Kidney glomerular epithelial cell (primary cell): ENCODE measurements around the gene GTPBP6.

Experiments
- DNase-seq: peaks from one replicate; lab custom pipeline; 2025; lab: John Stamatoyannopoulos, UW

The GTPBP6 gene, protein sequence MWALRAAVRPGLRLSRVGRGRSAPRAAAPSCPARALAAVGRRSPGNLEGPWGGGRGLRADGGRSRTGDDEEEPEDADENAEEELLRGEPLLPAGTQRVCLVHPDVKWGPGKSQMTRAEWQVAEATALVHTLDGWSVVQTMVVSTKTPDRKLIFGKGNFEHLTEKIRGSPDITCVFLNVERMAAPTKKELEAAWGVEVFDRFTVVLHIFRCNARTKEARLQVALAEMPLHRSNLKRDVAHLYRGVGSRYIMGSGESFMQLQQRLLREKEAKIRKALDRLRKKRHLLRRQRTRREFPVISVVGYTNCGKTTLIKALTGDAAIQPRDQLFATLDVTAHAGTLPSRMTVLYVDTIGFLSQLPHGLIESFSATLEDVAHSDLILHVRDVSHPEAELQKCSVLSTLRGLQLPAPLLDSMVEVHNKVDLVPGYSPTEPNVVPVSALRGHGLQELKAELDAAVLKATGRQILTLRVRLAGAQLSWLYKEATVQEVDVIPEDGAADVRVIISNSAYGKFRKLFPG

DNA sequence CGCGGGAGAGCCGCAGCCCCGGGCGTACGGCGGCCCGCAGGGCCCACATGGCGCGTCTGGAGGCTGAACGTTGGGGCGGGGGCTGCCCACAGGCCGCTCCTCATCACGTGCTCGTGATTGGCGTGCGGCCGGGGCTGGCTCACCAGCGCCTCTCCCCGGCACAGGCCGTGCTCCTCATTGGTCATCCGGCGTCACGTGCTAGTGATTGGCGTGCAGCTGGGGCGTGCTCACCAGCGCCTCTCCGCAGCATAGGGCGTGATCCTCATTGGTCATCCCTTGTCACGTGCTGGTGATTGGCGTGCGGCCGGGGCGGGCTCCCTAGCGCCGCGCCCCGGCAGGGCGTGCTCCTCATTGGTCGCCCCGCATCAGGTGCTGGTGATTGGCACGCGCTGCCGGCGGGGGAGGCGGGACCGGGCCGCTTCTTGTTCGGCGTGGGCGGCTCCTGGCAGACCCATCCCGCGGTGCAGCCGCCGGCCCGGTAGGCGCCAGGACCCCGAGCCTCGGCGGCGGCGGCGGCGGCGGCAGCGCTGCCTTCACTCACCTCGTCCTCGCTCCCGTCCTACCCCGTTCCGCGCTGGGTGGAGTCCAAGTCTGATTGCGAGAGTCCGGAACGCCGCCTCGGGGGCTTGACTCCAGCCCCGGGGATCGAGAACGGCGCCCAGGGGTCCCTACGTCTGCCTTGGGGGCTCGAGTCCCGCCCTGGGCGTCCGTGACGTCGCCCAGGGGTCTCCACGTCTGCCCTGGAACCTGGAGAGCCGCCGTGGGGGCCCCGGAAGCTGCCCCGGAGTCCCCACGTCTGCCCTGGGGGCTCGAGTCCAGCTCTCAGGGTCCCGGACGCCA, at the start of gene GTPBP6:
Gene GTPBP6 (minus strand): TSS at position 58 of the 840 bp plus-strand sequence. CDS start 9 bp downstream, at position 49.
- no peak for DNase-seq

DNA sequence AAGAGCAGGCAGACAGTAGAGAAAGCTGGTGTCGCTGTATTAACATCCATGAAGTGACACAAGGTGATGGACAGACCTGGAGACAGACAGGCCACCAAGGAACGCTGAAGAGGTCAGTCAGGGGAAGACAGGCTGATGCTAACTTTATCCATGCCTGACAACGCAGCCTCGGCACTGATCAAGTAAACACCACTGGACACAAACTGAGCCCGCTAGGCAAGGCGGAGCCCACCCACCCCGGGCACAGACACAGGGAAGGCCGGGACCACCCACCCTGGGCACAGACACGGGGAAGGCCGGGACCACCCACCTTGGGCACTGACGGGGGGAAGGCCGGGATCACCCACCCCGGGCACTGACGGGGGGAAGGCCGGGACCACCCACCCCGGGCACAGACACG, 49.3 kb upstream of the GTPBP6 start:
- DNase-seq, result no peak

DNA sequence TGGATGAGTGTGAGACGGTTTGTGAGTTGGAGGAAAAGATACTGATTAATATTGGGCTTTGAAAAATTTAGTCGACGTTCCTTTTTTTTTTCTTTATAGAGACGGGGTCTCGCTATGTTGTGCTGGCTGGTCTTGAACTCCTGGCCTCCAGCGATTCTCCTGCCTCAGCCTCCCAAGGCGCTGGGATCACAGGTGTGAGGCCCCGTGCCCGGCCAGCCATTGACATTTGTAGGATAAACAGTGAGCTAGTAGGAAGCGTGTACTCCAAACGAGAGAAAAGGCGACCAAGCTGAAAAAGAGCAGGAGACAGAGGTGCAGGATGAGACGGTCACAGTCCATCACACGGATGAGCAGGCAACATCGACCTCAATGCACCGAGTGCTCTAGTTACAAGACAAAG, 48.8 kb upstream of the GTPBP6 start:
- no peak for DNase-seq

DNA sequence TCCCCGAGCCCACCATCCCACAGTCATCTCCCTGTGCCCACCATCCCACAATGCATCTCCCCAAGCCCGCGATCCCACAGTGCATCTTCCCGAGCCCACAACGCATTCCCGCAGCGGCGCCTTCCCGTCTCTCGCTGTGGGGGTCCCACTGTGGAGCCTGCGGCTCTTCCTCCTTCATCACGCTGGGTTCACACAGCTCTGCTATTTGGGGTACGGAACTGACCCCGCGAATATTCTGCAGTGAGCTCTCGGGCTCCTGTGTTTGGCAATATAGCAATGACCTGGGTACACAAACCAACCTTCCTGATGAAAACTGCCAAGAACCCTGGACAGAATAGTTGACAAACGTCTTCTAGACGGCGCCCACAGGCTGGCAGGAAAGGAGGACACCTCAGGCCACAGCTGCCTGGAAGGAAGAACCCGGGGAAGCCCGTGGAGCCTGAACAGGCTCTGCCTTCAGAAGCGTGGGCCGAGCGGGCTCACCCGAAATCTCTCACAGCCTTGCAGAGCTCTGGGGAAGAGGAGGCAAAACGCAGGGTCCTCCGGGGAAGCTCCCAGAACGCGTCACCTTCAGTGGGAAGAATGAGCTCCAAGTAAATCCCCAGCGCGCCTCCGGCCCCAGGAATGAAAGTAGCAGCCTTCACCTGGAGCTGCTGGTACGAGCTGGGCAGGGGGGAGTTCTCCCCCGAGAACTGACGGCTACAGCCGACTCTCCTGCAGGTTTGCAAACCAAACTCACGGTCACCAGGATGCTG, 45.2 kb upstream of the GTPBP6 start:
- DNase-seq, result no peak

DNA sequence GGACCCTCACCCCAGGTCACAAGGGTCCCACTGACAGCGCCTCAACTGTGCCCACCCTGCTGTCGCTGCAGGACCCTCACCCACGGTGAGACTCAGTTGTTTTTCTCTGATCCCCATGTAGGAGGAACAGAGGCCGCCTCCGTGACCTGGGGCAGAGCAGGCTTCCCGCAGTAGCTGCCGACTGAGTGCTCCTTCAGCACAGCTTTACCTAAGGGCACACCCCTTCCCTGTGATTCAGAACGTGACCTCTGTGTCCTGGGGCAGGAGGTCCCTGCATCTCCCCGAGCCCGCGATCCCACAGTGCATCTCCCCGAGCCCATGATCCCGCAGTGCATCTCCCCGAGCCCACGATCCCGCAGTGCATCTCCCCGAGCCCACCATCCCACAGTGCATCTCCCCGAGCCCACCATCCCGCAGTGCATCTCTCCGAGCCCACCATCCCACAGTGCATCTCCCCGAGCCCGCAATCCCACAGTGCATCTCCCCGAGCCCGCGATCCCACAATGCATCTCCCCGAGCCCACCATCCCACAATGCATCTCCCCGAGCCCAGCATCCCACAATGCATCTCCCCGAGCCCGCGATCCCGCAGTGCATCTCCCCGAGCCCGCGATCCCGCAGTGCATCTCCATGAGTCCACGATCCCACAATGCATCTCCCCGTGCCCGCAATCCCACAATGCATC, 44.5 kb upstream of the GTPBP6 start:
- no peak for DNase-seq

DNA sequence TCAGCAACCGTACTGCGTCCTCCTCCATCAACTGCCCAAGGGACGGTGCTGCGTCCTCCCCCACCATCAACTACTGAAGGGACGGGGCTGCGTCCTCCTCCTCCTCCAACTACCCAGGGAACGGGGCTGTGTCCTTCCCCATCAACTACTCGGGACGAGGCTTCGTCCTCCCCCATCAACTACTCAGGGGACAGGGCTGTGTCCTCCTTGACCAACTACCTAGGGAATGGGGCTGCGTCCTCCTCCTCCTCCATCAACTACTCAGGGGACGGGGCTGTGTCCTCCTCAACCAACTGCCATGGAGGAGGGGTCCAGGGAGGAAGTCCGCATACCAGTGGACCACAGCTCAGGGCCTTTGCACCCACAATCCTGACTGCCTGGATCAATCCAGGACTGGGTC, 43.8 kb upstream of the GTPBP6 start:
- no peak for DNase-seq

DNA sequence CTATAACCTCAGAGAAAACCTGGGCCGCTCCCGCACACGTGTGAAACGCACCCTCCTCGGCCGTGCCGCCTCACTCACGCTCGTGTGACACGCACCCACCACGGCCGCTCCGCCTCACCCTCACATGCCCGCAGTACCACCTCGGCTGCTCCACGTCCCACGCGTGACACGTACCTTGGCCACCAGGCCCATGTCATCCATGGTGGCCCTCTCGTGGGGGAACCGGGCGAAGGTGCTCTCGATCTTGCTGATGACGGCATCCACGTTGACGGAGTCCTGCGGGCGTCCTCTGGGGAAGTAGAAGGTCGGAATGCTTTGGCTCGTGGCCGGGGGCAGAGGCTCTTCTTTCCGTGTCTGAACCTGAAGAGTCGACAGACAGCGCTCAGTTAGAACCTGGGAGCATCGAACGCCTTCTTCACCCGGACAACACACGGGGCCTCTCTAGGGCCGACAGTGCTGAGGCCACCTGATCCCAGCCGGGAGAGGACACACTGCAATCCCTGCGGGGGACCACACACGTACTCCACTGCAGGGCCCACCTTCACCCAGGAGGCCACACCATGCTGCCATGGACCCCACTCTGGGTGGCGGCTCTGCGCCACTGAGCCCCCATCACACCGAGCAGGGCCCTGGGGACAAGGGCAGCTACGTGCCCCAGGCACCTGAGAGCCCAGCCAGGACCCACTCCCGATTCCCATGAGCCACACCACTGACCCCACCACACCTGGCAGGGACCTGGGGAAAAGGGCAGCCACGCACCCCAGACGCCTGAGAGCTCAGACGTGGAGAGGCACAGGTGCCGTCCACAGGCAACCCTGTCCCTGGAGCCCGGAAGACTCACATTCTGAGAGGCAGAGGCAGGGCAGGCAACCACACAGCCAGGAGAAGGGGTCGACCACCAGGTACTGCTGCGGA, 42.9 kb upstream of the GTPBP6 start:
- DNase-seq, result no peak

DNA sequence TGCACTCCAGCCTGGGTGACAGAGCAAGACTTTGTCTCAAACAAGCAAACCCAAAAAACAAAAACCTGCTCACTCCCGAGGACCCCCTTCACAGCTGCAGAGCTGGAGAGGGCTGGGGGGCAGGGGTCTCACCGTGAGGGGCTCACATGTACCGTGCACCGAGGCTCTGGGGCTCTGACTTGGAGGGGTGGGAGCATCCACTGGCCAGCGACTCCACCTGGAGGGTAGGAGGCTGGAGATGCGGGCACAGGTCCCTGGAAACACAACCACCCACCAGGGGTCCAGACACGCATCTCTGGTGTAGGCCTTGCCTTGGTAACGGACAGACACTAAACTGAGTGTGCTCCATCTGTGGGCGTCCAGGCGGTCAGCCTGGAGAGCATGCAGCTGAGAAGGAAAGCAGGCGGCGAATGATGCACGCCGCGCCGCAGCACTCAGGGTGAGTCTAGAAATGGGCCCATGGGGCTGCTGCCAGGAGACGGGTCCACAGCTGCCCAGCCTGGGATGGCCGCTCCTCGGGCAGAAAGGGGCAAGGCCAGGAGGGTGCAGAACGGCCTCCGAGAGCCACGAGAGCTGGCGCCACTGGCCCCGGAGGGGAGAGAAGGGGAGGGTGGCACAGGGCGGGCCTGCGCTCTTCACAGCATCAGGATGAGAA, 42.0 kb upstream of the GTPBP6 start:
- no peak for DNase-seq

DNA sequence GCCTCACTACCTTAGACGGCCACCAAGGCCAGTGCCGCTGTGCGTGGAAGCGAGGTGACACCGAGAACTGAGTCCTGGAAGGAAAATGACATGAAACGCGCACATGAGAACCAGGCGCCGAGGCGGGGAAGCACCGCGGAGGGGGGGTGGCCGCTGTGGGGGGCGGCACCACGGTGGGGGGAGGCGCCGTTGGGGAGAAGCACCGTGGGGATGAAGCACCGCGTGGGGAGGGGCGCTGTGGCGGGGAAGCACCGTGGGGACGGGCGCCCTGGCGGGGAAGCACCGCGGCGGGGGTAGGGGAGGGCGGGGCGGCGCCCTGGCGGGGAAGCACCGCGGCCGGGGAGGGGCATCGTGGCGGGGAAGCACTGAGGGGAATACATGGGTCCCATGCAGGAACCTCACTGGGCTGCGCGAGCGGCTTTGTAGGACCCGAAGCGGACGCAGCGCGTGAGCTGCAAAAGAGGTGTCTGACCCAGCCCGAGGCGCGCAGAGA, 40.1 kb upstream of the GTPBP6 start:
- DNase-seq, result no peak

DNA sequence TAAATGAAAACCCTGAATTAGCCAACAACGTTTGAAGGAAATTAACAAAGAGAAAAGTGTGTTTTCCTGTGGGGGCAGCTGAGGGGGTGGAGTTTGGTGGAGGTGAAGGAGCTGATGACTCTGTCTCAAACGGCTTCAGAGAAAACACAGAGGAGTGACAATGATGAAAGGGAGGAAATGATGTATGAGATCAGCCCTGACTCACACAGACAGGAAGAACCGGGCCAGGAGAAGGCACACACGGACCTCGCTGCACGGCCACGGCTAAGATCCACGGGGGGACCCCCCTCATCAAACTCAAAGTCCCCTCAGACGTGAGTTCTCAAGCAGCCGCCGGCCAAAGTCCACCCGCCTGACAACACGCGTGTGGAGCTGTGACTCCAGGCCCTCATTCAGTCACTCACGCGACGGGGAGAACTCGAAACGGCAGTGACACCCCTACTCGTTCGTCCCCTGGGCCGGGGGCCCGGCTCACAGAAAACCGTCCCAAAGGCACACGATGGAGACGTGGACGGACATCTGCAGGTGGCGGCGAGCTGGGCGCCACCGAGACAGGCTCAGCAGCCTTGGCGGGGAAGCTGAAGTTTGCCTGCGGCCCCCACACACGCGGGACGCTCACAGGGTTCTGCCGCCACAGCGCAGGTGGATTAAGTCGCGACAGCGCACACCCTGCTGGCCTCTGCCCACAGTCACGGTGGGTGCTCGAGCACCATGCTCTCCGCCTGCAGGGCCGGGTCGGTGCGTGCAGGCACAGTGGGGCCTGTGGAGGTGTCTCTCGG, 39.3 kb upstream of the GTPBP6 start:
- DNase-seq, result peak; percentile 26

DNA sequence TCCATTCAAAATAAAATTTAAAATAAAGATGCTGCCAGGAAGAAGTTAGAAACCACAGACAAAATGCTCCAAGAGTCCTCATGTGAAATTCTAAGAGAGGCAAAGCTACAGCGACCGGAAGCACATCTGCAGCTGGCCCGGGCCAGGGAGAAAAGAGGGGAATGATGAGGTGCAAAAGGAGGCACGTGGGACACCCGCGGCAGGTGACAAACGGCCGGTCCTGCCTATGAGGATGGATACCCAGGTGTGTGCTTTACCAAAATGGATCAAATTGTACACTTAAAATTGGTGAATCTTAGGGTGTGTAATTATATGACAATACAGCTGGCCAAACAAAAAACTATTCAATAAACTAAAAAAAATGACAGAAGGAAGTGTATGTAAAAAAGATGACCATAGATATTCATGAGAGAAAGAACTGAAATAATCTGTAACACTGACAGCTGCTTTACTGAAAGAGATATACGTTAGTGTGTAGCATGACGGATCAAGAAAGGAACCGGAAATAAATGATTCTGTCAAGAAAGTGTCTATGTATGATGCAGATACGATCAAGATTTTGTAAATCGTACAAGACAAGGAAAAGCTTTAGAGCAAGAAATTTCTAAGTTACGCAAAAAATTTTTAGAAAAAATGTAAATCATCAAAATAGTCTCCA, 38.6 kb upstream of the GTPBP6 start:
- no peak for DNase-seq

DNA sequence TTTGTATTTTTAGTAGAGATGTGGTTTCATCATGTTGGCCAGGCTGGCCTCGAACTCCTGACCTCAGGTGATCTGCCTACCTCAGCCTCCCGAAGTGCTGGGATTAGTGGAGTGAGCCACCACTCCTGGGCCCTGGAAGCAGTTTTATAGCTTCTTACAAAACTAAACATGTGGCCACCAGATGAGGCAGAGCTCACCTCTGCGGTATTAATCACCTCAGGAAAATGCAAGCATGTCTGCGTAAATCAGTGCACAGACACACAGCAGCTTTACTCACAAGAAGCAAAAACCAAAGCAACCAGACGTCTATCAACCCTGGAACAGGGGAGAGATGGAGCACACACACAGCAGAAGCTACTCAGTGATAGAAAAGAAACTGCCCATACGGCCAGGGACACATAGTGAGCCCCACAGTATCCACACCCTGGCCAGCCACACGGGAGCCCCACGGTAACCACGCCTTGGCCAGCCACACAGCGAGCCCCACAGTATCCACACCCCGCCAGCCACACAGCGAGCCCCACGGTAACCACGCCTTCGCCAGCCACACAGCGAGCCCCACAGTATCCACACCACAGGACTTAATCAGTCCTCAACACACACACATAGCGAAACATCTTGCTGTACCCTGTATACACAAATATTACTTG, 37.9 kb upstream of the GTPBP6 start:
- peak; percentile 22 for DNase-seq

DNA sequence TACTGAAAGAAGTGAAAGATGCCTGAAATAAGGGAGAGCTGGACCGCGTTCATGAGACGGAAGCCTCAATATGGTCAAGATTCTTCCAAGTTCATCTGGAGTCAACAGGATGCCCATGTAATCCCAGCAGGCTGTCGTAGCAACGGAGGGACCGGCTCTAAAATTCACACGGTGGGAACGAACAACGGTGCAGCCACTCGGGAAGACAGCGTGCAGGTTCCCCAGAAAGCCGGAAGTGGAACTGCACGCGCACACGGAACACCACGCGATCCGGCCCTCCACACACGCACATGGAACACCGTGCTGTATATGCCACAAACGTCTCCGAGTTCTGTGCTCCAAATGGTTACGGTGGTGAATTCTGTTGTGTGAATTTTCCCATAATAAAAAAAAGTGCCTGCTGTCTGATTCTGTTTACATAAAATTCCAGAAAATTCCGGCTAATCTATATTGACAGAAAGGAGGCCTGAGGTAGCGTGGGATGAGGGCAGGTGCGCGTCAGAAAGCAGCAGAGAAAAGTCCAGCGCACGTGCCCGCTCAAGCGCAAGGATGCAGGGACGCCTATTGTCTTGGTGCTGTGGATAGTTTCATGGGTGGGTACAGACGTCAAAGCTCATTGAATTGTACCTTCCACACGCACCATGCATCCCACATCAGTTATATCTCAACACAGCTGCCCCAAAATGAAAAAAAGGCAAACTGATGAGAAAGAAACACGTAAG, 36.9 kb upstream of the GTPBP6 start:
- DNase-seq, result no peak

DNA sequence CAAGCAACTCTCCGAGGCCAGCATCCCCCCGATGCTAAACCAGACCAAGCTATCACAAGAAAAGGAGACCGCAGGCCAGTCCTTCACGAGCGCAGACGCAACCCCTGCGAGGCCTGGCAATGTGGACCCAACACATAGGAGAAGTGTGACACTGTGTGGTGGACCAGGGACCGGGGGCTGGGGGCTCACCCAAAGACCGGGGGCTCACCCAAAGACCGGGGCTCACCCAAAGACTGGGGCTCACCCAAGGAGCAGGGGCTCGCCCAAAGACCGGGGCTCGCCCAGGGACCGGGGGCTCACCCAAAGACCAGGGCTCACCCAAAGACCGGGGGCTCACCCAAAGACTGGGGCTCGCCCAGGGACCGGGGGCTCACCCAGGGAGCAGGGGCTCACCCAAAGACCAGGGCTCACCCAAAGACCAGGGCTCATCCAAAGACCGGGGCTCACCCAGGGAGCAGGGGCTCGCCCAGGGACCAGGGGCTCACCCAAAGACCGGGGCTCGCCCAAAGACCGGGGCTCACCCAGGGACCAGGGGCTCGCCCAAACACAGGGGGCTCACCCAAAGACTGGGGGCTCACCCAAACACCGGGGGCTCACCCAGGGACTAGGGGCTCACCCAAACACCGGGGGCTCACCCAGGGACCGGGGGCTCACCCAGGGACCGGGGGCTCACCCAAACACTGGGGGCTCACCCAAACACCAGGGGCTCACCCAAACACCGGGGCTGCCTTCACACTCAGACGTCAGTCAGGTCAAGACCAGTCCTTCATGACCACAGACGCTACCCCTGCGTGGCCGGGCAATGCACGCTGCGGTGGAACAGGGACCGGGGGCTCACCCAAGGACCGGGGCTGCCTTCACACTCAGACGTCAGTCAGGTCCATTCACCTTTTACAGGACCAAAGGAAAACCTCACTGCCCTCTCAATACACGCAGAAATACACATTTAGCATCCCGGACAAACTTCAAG, 35.3 kb upstream of the GTPBP6 start:
- no peak for DNase-seq

DNA sequence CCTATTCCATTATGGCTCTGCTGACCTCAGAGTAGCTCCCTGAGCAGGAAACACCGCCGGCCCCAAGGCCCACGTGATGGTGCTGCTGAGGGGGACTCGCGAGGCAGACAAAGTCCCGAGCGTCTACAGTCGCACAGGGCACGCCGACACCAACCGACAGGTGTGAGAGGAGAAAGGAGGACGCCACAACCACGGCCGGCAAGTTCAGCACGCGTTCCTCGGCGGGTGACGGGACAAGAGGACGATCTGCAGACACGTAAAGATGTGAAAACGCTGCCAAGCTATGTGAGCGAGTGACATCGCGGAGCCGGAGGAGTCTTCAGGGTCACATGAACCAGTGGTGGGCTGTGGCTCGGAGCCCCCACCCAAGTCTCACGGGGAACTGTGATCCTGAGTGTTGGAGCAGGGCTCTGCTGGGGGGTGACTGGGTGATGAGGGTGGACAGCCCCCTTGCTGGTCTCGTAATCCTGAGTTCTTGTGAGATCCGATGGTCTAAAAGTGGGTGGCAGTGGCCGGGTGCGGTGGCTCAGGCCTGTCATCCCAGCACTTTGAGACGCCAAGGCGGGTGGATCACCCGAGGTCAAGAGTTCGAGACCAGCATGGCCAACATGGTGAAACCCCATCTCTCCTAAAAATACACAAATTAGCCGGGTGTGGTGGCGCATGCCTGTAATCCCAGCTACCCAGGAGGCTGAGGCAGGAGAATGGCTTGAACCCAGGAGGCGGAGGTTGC, 34.2 kb upstream of the GTPBP6 start:
- no peak for DNase-seq
